Neural progenitor cell (in vitro differentiated cells): Measurements from ENCODE around the gene CMTM4.

Experiments
- CTCF ChIP-seq: fragments of 200-600 bp; sonication (generic); IDR thresholded peaks from 2 replicates; pipeline ENCODE4 v1.5.1; 2017; ENCODE audit warnings: antibody characterized with exemption, mild to moderate bottlenecking
- EZH2phosphoT487 ChIP-seq: fragments of 200-600 bp; sonication (generic); IDR thresholded peaks from 2 replicates; pipeline ENCODE4 v1.6.1; 2017; ENCODE audit warnings: antibody characterized with exemption

- TF ChIP-seq CTCF (no peak), EZH2phosphoT487 (no peak)
These were observed 124.2 kb downstream of the CMTM4 start for GRCh38 chr16:66572356-66572755.
